GM18868 (cell line): ENCODE measurements around the gene LDB2.

ENCODE experiments used
- ATAC-seq: cut with Tn5 transposase; IDR thresholded peaks from one replicate; pipeline ENCODE4 v1.9.1; 2021; ENCODE audit warnings: mild to moderate bottlenecking, moderate library complexity; ENCODE audit not compliant: unreplicated experiment

The LDB2 gene

GRCh38 chr4:16608611-16609125 lies 289.8 kb downstream of the LDB2 start:
- ATAC-seq = no peak

GRCh38 chr4:16608123-16608522 lies 290.3 kb downstream of the LDB2 start:
- ATAC-seq = no peak

- ATAC-seq = peak; percentile 86
Measured at GRCh38 chr4:16607241-16608066, 291.0 kb downstream of the LDB2 start.

GRCh38 chr4:16606691-16607090 lies 291.8 kb downstream of the LDB2 start:
- ATAC-seq = no peak

- ATAC-seq = no peak
Measured at GRCh38 chr4:16603178-16603577, 295.3 kb downstream of the LDB2 start.

- peak; percentile 79 for ATAC-seq
Measured at GRCh38 chr4:16598597-16599206, 299.7 kb downstream of the LDB2 start.

GRCh38 chr4:16597845-16598596 lies 300.4 kb downstream of the LDB2 start:
- ATAC-seq = no peak

- no peak for ATAC-seq
Measured at GRCh38 chr4:16597443-16597842, 301.0 kb downstream of the LDB2 start.

- no peak for ATAC-seq
Measured at GRCh38 chr4:16596267-16596666, 302.2 kb downstream of the LDB2 start.

- ATAC-seq = no peak
Measured at GRCh38 chr4:16594128-16594527, 304.3 kb downstream of the LDB2 start.

- ATAC-seq = no peak
Measured at GRCh38 chr4:16593386-16593785, 305.1 kb downstream of the LDB2 start.

GRCh38 chr4:16591272-16591826 lies 307.1 kb downstream of the LDB2 start:
- ATAC-seq = no peak

GRCh38 chr4:16590797-16591196 lies 307.6 kb downstream of the LDB2 start:
- no peak for ATAC-seq

- no peak for ATAC-seq
Measured at GRCh38 chr4:16588651-16589050, 309.8 kb downstream of the LDB2 start.

GRCh38 chr4:16588149-16588548 lies 310.3 kb downstream of the LDB2 start:
- no peak for ATAC-seq

- no peak for ATAC-seq
Measured at GRCh38 chr4:16585053-16585452, 313.4 kb downstream of the LDB2 start.

- ATAC-seq = no peak
Measured at GRCh38 chr4:16583764-16584163, 314.7 kb downstream of the LDB2 start.

GRCh38 chr4:16582526-16582925 lies 315.9 kb downstream of the LDB2 start:
- no peak for ATAC-seq

- ATAC-seq = no peak
Measured at GRCh38 chr4:16582036-16582435, 316.4 kb downstream of the LDB2 start.

GRCh38 chr4:16581117-16581516 lies 317.3 kb downstream of the LDB2 start:
- no peak for ATAC-seq

- ATAC-seq = no peak
Measured at GRCh38 chr4:16580514-16580913, 317.9 kb downstream of the LDB2 start.
